Activated T-helper 1 cell treated with anti-CD3 and anti-CD28 coated beads, Interleukin-12 subunit alpha, Interleukin-12 subunit beta, Interleukin-2, Interleukin-4 antibody, amounts not matched to agents 30 ng/mL and 10 ng/mL and 1 ng/mL, durations not matched to agents 14 hours and 24 hours and 36 hours (primary cell): Measurements from ENCODE around the gene ACAD8. TPM values are rescaled to one million over a fixed set of nuclear protein-coding genes. Genes with fewer than 3 reads are reported as not detected.

ENCODE experiments used
- DNase-seq: peaks from one replicate; pipeline ENCODE4 v3.0.0; 2021; ENCODE audit warnings: low spot score
- H3K27ac Mint-ChIP-seq: one replicate; pipeline ENCODE4 v1.8.0; 2021; ENCODE audit warnings: mild to moderate bottlenecking, mixed read lengths
- H3K27me3 Mint-ChIP-seq: one replicate; pipeline ENCODE4 v1.8.0; 2022; ENCODE audit warnings: mild to moderate bottlenecking, moderate library complexity, mixed read lengths; ENCODE audit not compliant: insufficient read depth
- H3K36me3 Mint-ChIP-seq: one replicate; pipeline ENCODE4 v1.8.0; 2021; ENCODE audit warnings: low read depth, mixed read lengths
- H3K4me1 Mint-ChIP-seq: one replicate; pipeline ENCODE4 v1.8.0; 2021; ENCODE audit warnings: low read depth, mixed read lengths
- H3K4me3 Mint-ChIP-seq: one replicate; pipeline ENCODE4 v1.8.0; 2021; ENCODE audit warnings: mild to moderate bottlenecking, moderate library complexity, mixed read lengths
- H3K9me3 Mint-ChIP-seq: one replicate; pipeline ENCODE4 v1.8.0; 2021; ENCODE audit warnings: mixed read lengths
- intact Hi-C: fragments of 100-400 bp; cut with micrococcal nuclease; formaldehyde crosslinking; loops from one replicate; pipeline ENCODE4 v1.15.1; 2024
- total RNA-seq: library from RNA; stranded (reverse); gene quantifications from 2 replicates; pipeline ENCODE4 v1.2.3, GENCODE V29; 2022

The ACAD8 gene
- total RNA-seq, 1 donor from 2014 or later, result 26.2 TPM

GRCh38 chr11:134229126-134229790 lies 24.1 kb upstream of the ACAD8 start:
- intact Hi-C loops, result no loop called here

GRCh38 chr11:134230339-134230738 lies 23.0 kb upstream of the ACAD8 start:
- Mint-ChIP-seq H3K4me3 (no peak overlapping the region), H3K36me3 (peaks cover 18% of the 10 kb centered on the region), H3K4me1 (peaks cover 65% of the 10 kb centered on the region), H3K27ac (no peak overlapping the region), H3K9me3 (no peaks in the 10 kb centered on the region), H3K27me3 (no peaks in the 10 kb centered on the region)
- no peak for DNase-seq
- intact Hi-C loops, result no loop called here

More at GRCh38 chr11:134229126-134229790, 24.1 kb upstream of the ACAD8 start:
- Mint-ChIP-seq H3K9me3 (no peaks in the 10 kb centered on the region), H3K36me3 (peaks cover 13% of the 10 kb centered on the region), H3K4me1 (peaks cover 65% of the 10 kb centered on the region), H3K27me3 (no peaks in the 10 kb centered on the region), H3K27ac (no peak overlapping the region), H3K4me3 (peak overlapping the region; percentile 58)
- no peak for DNase-seq

- peak overlapping the region; percentile 36 for H3K27ac Mint-ChIP-seq
- H3K9me3 Mint-ChIP-seq, result no peaks in the 10 kb centered on the region
- peaks cover 23% of the 10 kb centered on the region for H3K36me3 Mint-ChIP-seq
- intact Hi-C loops, result no loop called here
- no peaks in the 10 kb centered on the region for H3K27me3 Mint-ChIP-seq
- peaks cover 52% of the 10 kb centered on the region for H3K4me1 Mint-ChIP-seq
- H3K4me3 Mint-ChIP-seq, result no peak overlapping the region
- DNase-seq, result no peak
These were observed 21.3 kb upstream of the ACAD8 start for GRCh38 chr11:134231958-134232659.

GRCh38 chr11:134233729-134234179 lies 19.6 kb upstream of the ACAD8 start:
- Mint-ChIP-seq H3K36me3 (peaks cover 29% of the 10 kb centered on the region), H3K27me3 (no peaks in the 10 kb centered on the region), H3K4me3 (no peak overlapping the region), H3K9me3 (no peaks in the 10 kb centered on the region), H3K27ac (no peak overlapping the region), H3K4me1 (peaks cover 38% of the 10 kb centered on the region)
- intact Hi-C loops, result no loop called here
- DNase-seq, result no peak

- no peaks in the 10 kb centered on the region for H3K9me3 Mint-ChIP-seq
- H3K36me3 Mint-ChIP-seq, result peaks cover 24% of the 10 kb centered on the region
- no peak overlapping the region for H3K27ac Mint-ChIP-seq
- no peak overlapping the region for H3K4me3 Mint-ChIP-seq
- intact Hi-C loops, result no loop called here
- H3K27me3 Mint-ChIP-seq, result no peaks in the 10 kb centered on the region
- DNase-seq, result no peak
- H3K4me1 Mint-ChIP-seq, result peaks cover 22% of the 10 kb centered on the region
These were observed 18.0 kb upstream of the ACAD8 start for GRCh38 chr11:134235399-134235798.

GRCh38 chr11:134236834-134237556 lies 16.4 kb upstream of the ACAD8 start:
- peaks cover 12% of the 10 kb centered on the region for H3K4me1 Mint-ChIP-seq

GRCh38 chr11:134237557-134237922 lies 15.8 kb upstream of the ACAD8 start:
- Mint-ChIP-seq H3K4me1 (peaks cover 7% of the 10 kb centered on the region), H3K36me3 (peaks cover 27% of the 10 kb centered on the region), H3K27ac (no peak overlapping the region), H3K27me3 (no peaks in the 10 kb centered on the region), H3K4me3 (no peak overlapping the region), H3K9me3 (no peaks in the 10 kb centered on the region)
- no peak for DNase-seq
- intact Hi-C loops, result no loop called here

More at GRCh38 chr11:134236834-134237556, 16.4 kb upstream of the ACAD8 start:
- Mint-ChIP-seq H3K9me3 (no peaks in the 10 kb centered on the region), H3K27me3 (no peaks in the 10 kb centered on the region), H3K4me3 (no peak overlapping the region), H3K36me3 (peaks cover 25% of the 10 kb centered on the region), H3K27ac (peak overlapping the region; percentile 10)
- intact Hi-C loops, result no loop called here
- DNase-seq, result no peak

- no peak for DNase-seq
- Mint-ChIP-seq H3K9me3 (no peaks in the 10 kb centered on the region), H3K4me3 (no peak overlapping the region), H3K27me3 (no peaks in the 10 kb centered on the region), H3K27ac (no peak overlapping the region), H3K36me3 (peaks cover 33% of the 10 kb centered on the region), H3K4me1 (no peaks in the 10 kb centered on the region)
- intact Hi-C loops, result no loop called here
These were observed 14.4 kb upstream of the ACAD8 start for GRCh38 chr11:134238956-134239355.

- intact Hi-C loops, result no loop called here
- Mint-ChIP-seq H3K27ac (no peak overlapping the region), H3K9me3 (no peaks in the 10 kb centered on the region), H3K4me1 (no peaks in the 10 kb centered on the region), H3K4me3 (no peak overlapping the region), H3K27me3 (no peaks in the 10 kb centered on the region), H3K36me3 (peaks cover 35% of the 10 kb centered on the region)
- DNase-seq, result no peak
These were observed 12.8 kb upstream of the ACAD8 start for GRCh38 chr11:134240592-134240991.

- Mint-ChIP-seq H3K36me3 (peaks cover 37% of the 10 kb centered on the region), H3K4me1 (no peaks in the 10 kb centered on the region), H3K27ac (no peak overlapping the region), H3K4me3 (no peak overlapping the region), H3K9me3 (no peaks in the 10 kb centered on the region), H3K27me3 (no peaks in the 10 kb centered on the region)
- no peak for DNase-seq
- intact Hi-C loops, result no loop called here
These were observed 11.0 kb upstream of the ACAD8 start for GRCh38 chr11:134242376-134242775.

GRCh38 chr11:134243913-134244312 lies 9.5 kb upstream of the ACAD8 start:
- no peaks in the 10 kb centered on the region for H3K9me3 Mint-ChIP-seq
- H3K36me3 Mint-ChIP-seq, result peaks cover 40% of the 10 kb centered on the region
- no peak overlapping the region for H3K4me3 Mint-ChIP-seq
- intact Hi-C loops, result loop anchor here (1.0 kb wide), 3 partner anchors 19 to 194 kb away; no protein-coding TSS in a partner anchor
- DNase-seq, result no peak
- H3K27ac Mint-ChIP-seq, result no peak overlapping the region
- H3K4me1 Mint-ChIP-seq, result peaks cover 6% of the 10 kb centered on the region
- no peaks in the 10 kb centered on the region for H3K27me3 Mint-ChIP-seq

- H3K4me3 Mint-ChIP-seq, result no peak overlapping the region
- DNase-seq, result no peak
- H3K27ac Mint-ChIP-seq, result no peak overlapping the region
- H3K27me3 Mint-ChIP-seq, result no peaks in the 10 kb centered on the region
- H3K9me3 Mint-ChIP-seq, result no peaks in the 10 kb centered on the region
- intact Hi-C loops, result loop anchor here (1.0 kb wide), 3 partner anchors 19 to 194 kb away; no protein-coding TSS in a partner anchor
- peaks cover 12% of the 10 kb centered on the region for H3K4me1 Mint-ChIP-seq
- H3K36me3 Mint-ChIP-seq, result peaks cover 45% of the 10 kb centered on the region
These were observed 8.8 kb upstream of the ACAD8 start for GRCh38 chr11:134244593-134244992.

GRCh38 chr11:134245434-134245833 lies 7.9 kb upstream of the ACAD8 start:
- no peaks in the 10 kb centered on the region for H3K9me3 Mint-ChIP-seq
- H3K4me1 Mint-ChIP-seq, result peaks cover 12% of the 10 kb centered on the region
- intact Hi-C loops, result no loop called here
- no peaks in the 10 kb centered on the region for H3K27me3 Mint-ChIP-seq
- no peak for DNase-seq
- no peak overlapping the region for H3K27ac Mint-ChIP-seq
- H3K4me3 Mint-ChIP-seq, result no peak overlapping the region
- peaks cover 45% of the 10 kb centered on the region for H3K36me3 Mint-ChIP-seq
